NT2/D1 (cell line): ENCODE data around the gene TKFC.

Experiments
- SUZ12 ChIP-seq: IDR thresholded peaks from 2 replicates; pipeline ENCODE4 v1.6.1; 2011; ENCODE audit not compliant: insufficient read length, insufficient read depth; ENCODE audit errors: extremely low read depth
- YY1 ChIP-seq: IDR thresholded peaks from 2 replicates; pipeline ENCODE4 v1.6.1; 2011; ENCODE audit not compliant: insufficient read length, insufficient read depth

- TF ChIP-seq SUZ12 (no peak), YY1 (no peak)
Observed at GRCh38 chr11:61357233-61357893, 24.3 kb downstream of the TKFC start.
